ENCODE data around the gene TAS1R1. TPM values are rescaled to one million over a fixed set of nuclear protein-coding genes. Genes with fewer than 3 reads are reported as not detected.

Gene TAS1R1
- total RNA-seq, 2 experiments from 2014 or later: not detected

DNA sequence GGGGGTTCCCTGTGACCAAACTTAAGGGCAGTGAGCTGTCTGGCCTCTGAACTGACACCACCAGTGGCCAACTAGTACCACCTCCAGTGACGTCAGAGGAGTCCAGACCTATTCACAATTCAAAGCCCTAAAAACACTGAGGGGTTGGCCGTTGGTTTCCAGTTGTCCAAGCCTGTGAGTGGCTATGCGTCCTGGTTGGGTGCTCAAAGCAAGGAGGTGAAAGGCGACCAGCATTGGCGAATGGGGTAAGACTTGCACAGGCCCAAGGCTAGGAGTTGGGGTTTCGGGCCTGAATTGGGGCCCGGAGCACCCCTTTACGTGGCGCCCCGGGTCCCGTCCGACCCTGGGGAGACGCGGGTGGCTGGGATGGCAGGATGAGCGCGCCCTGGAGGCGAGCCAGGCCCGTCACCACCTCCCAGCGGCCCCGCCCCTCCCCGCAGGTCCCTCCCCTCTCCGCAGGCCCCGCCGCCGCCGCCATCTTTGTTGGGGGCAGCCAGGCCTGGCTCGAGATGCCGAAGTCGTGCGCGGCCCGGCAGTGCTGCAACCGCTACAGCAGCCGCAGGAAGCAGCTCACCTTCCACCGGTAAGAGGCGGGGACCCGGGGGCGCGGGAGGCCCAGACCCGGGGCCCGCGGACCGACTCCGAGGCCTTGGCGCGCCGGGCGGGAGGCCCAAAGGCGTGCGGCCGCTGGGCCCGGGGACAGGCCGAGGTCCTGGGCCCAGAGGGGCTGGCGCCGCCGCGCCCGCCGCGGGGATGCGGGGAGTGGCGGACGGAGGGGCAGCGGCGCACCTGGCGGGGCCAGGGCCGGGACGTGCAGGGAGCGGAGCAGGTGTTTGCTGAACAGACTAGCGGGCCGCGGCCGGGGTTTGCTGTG is 69.8 kb downstream of the TAS1R1 start, which contains the start of gene THAP3:
Gene THAP3 (plus strand): TSS at position 159 of the 874 bp plus-strand sequence. CDS start 351 bp downstream, at position 510.
- DNase-seq: peak; percentile 90
- no peaks in the 10 kb centered on the region for H3K27me3 Mint-ChIP-seq
- peaks cover 26% of the 10 kb centered on the region for H3K4me1 Mint-ChIP-seq (ENCODE audit: low read depth)
- no peaks in the 10 kb centered on the region for H3K9me3 Mint-ChIP-seq
- POLR2A ChIA-PET: interaction anchor here (1.0 to 1.5 kb wide), 5 partner anchors 10 to 24 kb away, joined by 3 to 6 read pairs (median 4); partner anchors contain the start of genes KLHL21 and PHF13
- H3K27ac Mint-ChIP-seq: peak within 1 kb of the TSS; percentile 84
- peak; percentile 32 for TF ChIP-seq CTCF (IDR thresholded peaks at IDR 0.05)
- peak within 1 kb of the TSS; percentile 90 for H3K4me3 Mint-ChIP-seq
- H3K36me3 Mint-ChIP-seq (ENCODE audit: low read depth): peaks cover 33% of the 10 kb centered on the region
- CTCF ChIA-PET: interaction anchor here (1.2 to 2.1 kb wide), 3 partner anchors 21 to 70 kb away, joined by 5 to 7 read pairs (median 5); partner anchors contain the start of genes KLHL21, NOL9 and TAS1R1
- intact Hi-C loops (cut with micrococcal nuclease): no loop called here
- ATAC-seq: peak; percentile 98

- ChIA-PET POLR2A (interaction anchor here (0.8 to 1.1 kb wide), 2 partner anchors 10 to 24 kb away, joined by 3 to 4 read pairs; no protein-coding TSS in a partner anchor), CTCF (interaction anchor here (0.8 to 2.1 kb wide), 3 partner anchors 21 to 71 kb away, joined by 3 to 7 read pairs (median 5); partner anchors contain the start of genes KLHL21, NOL9 and TAS1R1)
- peak; percentile 35 for ATAC-seq
- peak; percentile 25 for DNase-seq
- H3K27me3 Mint-ChIP-seq: no peaks in the 10 kb centered on the region
- no peak for TF ChIP-seq CTCF (IDR thresholded peaks at IDR 0.05)
- H3K4me3 Mint-ChIP-seq: peak overlapping the region; percentile 90
- H3K4me1 Mint-ChIP-seq (ENCODE audit: low read depth): peaks cover 26% of the 10 kb centered on the region
- peaks cover 31% of the 10 kb centered on the region for H3K36me3 Mint-ChIP-seq (ENCODE audit: low read depth)
- intact Hi-C loops (cut with micrococcal nuclease): no loop called here
- no peaks in the 10 kb centered on the region for H3K9me3 Mint-ChIP-seq
- H3K27ac Mint-ChIP-seq: peak overlapping the region; percentile 84
These were observed 70.6 kb downstream of the TAS1R1 start for GRCh38 chr1:6625584-6626149.

DNA sequence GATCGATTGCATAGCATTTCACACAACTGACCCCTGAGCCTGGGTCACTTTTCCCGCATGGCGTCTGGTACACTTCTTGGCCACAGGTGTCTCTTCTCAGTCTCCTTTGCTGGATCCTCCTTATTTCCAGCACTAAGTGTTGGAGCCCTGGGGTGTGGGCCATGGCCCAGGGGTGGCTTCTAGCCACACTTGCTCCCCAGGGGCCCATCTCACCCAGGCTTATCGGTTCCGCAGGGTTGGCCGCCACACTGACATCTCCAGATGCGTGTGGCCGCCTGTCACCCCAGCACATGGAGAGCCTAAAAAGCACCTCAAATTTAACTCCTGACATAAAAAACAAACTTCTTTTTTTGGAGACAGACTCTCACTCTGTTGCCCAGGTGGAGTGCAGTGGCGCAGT is 71.9 kb downstream of the TAS1R1 start:
- H3K4me3 Mint-ChIP-seq: peak overlapping the region; percentile 90
- intact Hi-C loops (cut with micrococcal nuclease): no loop called here
- H3K36me3 Mint-ChIP-seq (ENCODE audit: low read depth): peaks cover 28% of the 10 kb centered on the region
- H3K9me3 Mint-ChIP-seq: no peaks in the 10 kb centered on the region
- DNase-seq (no peak), ATAC-seq (no peak)
- POLR2A ChIA-PET: no interaction called here
- CTCF ChIA-PET: no interaction called here
- peaks cover 26% of the 10 kb centered on the region for H3K4me1 Mint-ChIP-seq (ENCODE audit: low read depth)
- no peak overlapping the region for H3K27ac Mint-ChIP-seq
- no peak for TF ChIP-seq CTCF (IDR thresholded peaks at IDR 0.05)
- H3K27me3 Mint-ChIP-seq: no peaks in the 10 kb centered on the region

GRCh38 chr1:6627841-6628545 is 72.9 kb downstream of the TAS1R1 start:
- Mint-ChIP-seq H3K4me1 (ENCODE audit: low read depth) (peaks cover 26% of the 10 kb centered on the region), H3K9me3 (no peaks in the 10 kb centered on the region), H3K36me3 (ENCODE audit: low read depth) (peaks cover 26% of the 10 kb centered on the region), H3K4me3 (peak overlapping the region; percentile 6), H3K27me3 (no peaks in the 10 kb centered on the region), H3K27ac (no peak overlapping the region)
- ChIA-PET POLR2A (interaction anchor here (0.9 kb wide), 1 partner anchor 73 kb away, joined by 3 read pairs; no protein-coding TSS in a partner anchor), CTCF (interaction anchor here (0.8 to 1.9 kb wide), 3 partner anchors 11 to 73 kb away, joined by 3 to 5 read pairs (median 3); partner anchors contain the start of genes KLHL21, NOL9 and TAS1R1)
- ATAC-seq: no peak
- intact Hi-C loops (cut with micrococcal nuclease): no loop called here
- DNase-seq: no peak
- no peak for TF ChIP-seq CTCF (IDR thresholded peaks at IDR 0.05)

Data from activated CD8-positive, alpha-beta T cell treated with anti-CD3 and anti-CD28 coated beads for 36 hours (primary cell).